ENCODE measurements around the gene IL22.

- no peak for TF ChIP-seq CTCF (IDR thresholded peaks at IDR 0.05)
- no peak for TF ChIP-seq POLR2A (IDR thresholded peaks at IDR 0.05)
Observed at GRCh38 chr12:68252077-68252476, 1.3 kb downstream of the IL22 start.
